Measurements from ENCODE around the gene ACTR2.

ACTR2 gene

GRCh38 chr2:65261676-65262075 lies 34.0 kb downstream of the ACTR2 start:
- H3K36me3 Mint-ChIP-seq: peaks cover 45% of the 10 kb centered on the region
- H3K4me1 Mint-ChIP-seq: peaks cover 11% of the 10 kb centered on the region
- H3K4me3 Mint-ChIP-seq: no peak overlapping the region
- no peaks in the 10 kb centered on the region for H3K27me3 Mint-ChIP-seq
- no peaks in the 10 kb centered on the region for H3K9me3 Mint-ChIP-seq
- no peak for ATAC-seq
- H3K27ac Mint-ChIP-seq: no peak overlapping the region

GRCh38 chr2:65263262-65263661 lies 35.6 kb downstream of the ACTR2 start:
- Mint-ChIP-seq H3K27me3 (no peaks in the 10 kb centered on the region), H3K9me3 (no peaks in the 10 kb centered on the region), H3K4me3 (no peak overlapping the region)

GRCh38 chr2:65263986-65264385 lies 36.4 kb downstream of the ACTR2 start:
- Mint-ChIP-seq H3K4me1 (peaks cover 13% of the 10 kb centered on the region), H3K9me3 (no peaks in the 10 kb centered on the region), H3K27me3 (no peaks in the 10 kb centered on the region), H3K4me3 (no peak overlapping the region), H3K36me3 (peaks cover 41% of the 10 kb centered on the region), H3K27ac (no peak overlapping the region)
- ATAC-seq: no peak

More at GRCh38 chr2:65263262-65263661, 35.6 kb downstream of the ACTR2 start:
- no peak for ATAC-seq
- peaks cover 13% of the 10 kb centered on the region for H3K4me1 Mint-ChIP-seq
- H3K36me3 Mint-ChIP-seq: peaks cover 41% of the 10 kb centered on the region
- H3K27ac Mint-ChIP-seq: no peak overlapping the region

- no peak overlapping the region for H3K27ac Mint-ChIP-seq
- H3K9me3 Mint-ChIP-seq: no peaks in the 10 kb centered on the region
- H3K4me3 Mint-ChIP-seq: no peak overlapping the region
- peaks cover 46% of the 10 kb centered on the region for H3K36me3 Mint-ChIP-seq
- H3K27me3 Mint-ChIP-seq: no peaks in the 10 kb centered on the region
- no peak for ATAC-seq
- H3K4me1 Mint-ChIP-seq: peaks cover 13% of the 10 kb centered on the region
Observed at GRCh38 chr2:65264821-65265670, 37.4 kb downstream of the ACTR2 start.

GRCh38 chr2:65265671-65266045 lies 38.0 kb downstream of the ACTR2 start:
- H3K4me3 Mint-ChIP-seq: no peak overlapping the region
- no peaks in the 10 kb centered on the region for H3K9me3 Mint-ChIP-seq
- H3K36me3 Mint-ChIP-seq: peaks cover 46% of the 10 kb centered on the region
- ATAC-seq: no peak
- H3K27me3 Mint-ChIP-seq: no peaks in the 10 kb centered on the region
- no peak overlapping the region for H3K27ac Mint-ChIP-seq
- H3K4me1 Mint-ChIP-seq: peaks cover 13% of the 10 kb centered on the region

GRCh38 chr2:65267008-65267407 lies 39.4 kb downstream of the ACTR2 start:
- H3K36me3 Mint-ChIP-seq: peaks cover 40% of the 10 kb centered on the region
- H3K9me3 Mint-ChIP-seq: no peaks in the 10 kb centered on the region
- no peaks in the 10 kb centered on the region for H3K27me3 Mint-ChIP-seq
- no peak overlapping the region for H3K27ac Mint-ChIP-seq
- H3K4me3 Mint-ChIP-seq: no peak overlapping the region
- no peak for ATAC-seq
- H3K4me1 Mint-ChIP-seq: peaks cover 8% of the 10 kb centered on the region

- H3K4me3 Mint-ChIP-seq: no peak overlapping the region
- ATAC-seq: no peak
- no peak overlapping the region for H3K27ac Mint-ChIP-seq
- peaks cover 7% of the 10 kb centered on the region for H3K4me1 Mint-ChIP-seq
- no peaks in the 10 kb centered on the region for H3K27me3 Mint-ChIP-seq
- no peaks in the 10 kb centered on the region for H3K9me3 Mint-ChIP-seq
- peaks cover 48% of the 10 kb centered on the region for H3K36me3 Mint-ChIP-seq
Observed at GRCh38 chr2:65268957-65269356, 41.3 kb downstream of the ACTR2 start.

GRCh38 chr2:65273344-65273743 lies 45.7 kb downstream of the ACTR2 start:
- Mint-ChIP-seq H3K4me1 (peaks cover 7% of the 10 kb centered on the region), H3K36me3 (peaks cover 22% of the 10 kb centered on the region), H3K9me3 (no peaks in the 10 kb centered on the region), H3K27me3 (no peaks in the 10 kb centered on the region), H3K27ac (no peak overlapping the region), H3K4me3 (no peak overlapping the region)
- no peak for ATAC-seq

GRCh38 chr2:65275141-65275915 lies 47.7 kb downstream of the ACTR2 start:
- Mint-ChIP-seq H3K9me3 (no peaks in the 10 kb centered on the region), H3K36me3 (peaks cover 11% of the 10 kb centered on the region), H3K27me3 (no peaks in the 10 kb centered on the region), H3K4me1 (peaks cover 13% of the 10 kb centered on the region), H3K27ac (no peak overlapping the region), H3K4me3 (no peak overlapping the region)
- no peak for ATAC-seq

- no peak overlapping the region for H3K27ac Mint-ChIP-seq
- no peak overlapping the region for H3K4me3 Mint-ChIP-seq
Observed at GRCh38 chr2:65276609-65277008, 49.0 kb downstream of the ACTR2 start.

GRCh38 chr2:65277118-65277517 lies 49.5 kb downstream of the ACTR2 start:
- Mint-ChIP-seq H3K4me1 (peaks cover 20% of the 10 kb centered on the region), H3K4me3 (no peak overlapping the region), H3K27ac (no peak overlapping the region), H3K9me3 (no peaks in the 10 kb centered on the region), H3K27me3 (no peaks in the 10 kb centered on the region), H3K36me3 (peaks cover 9% of the 10 kb centered on the region)
- no peak for ATAC-seq

More at GRCh38 chr2:65276609-65277008, 49.0 kb downstream of the ACTR2 start:
- Mint-ChIP-seq H3K9me3 (no peaks in the 10 kb centered on the region), H3K36me3 (peaks cover 11% of the 10 kb centered on the region), H3K4me1 (peaks cover 15% of the 10 kb centered on the region), H3K27me3 (no peaks in the 10 kb centered on the region)
- no peak for ATAC-seq

GRCh38 chr2:65277791-65278483 lies 50.3 kb downstream of the ACTR2 start:
- Mint-ChIP-seq H3K27ac (no peak overlapping the region), H3K4me1 (peaks cover 20% of the 10 kb centered on the region), H3K27me3 (no peaks in the 10 kb centered on the region), H3K36me3 (peaks cover 1% of the 10 kb centered on the region), H3K4me3 (no peak overlapping the region), H3K9me3 (no peaks in the 10 kb centered on the region)
- ATAC-seq: peak; percentile 34

GRCh38 chr2:65278531-65278981 lies 50.9 kb downstream of the ACTR2 start:
- H3K36me3 Mint-ChIP-seq: no peaks in the 10 kb centered on the region
- no peak overlapping the region for H3K4me3 Mint-ChIP-seq
- H3K27me3 Mint-ChIP-seq: no peaks in the 10 kb centered on the region
- H3K4me1 Mint-ChIP-seq: peaks cover 20% of the 10 kb centered on the region
- H3K9me3 Mint-ChIP-seq: no peaks in the 10 kb centered on the region
- peak; percentile 27 for ATAC-seq
- H3K27ac Mint-ChIP-seq: no peak overlapping the region

- peaks cover 20% of the 10 kb centered on the region for H3K4me1 Mint-ChIP-seq
- no peaks in the 10 kb centered on the region for H3K36me3 Mint-ChIP-seq
- ATAC-seq: no peak
- H3K4me3 Mint-ChIP-seq: no peak overlapping the region
- H3K27me3 Mint-ChIP-seq: no peaks in the 10 kb centered on the region
- H3K9me3 Mint-ChIP-seq: no peaks in the 10 kb centered on the region
- H3K27ac Mint-ChIP-seq: no peak overlapping the region
Observed at GRCh38 chr2:65279756-65280155, 52.1 kb downstream of the ACTR2 start.

- no peaks in the 10 kb centered on the region for H3K36me3 Mint-ChIP-seq
- no peak overlapping the region for H3K27ac Mint-ChIP-seq
- H3K4me3 Mint-ChIP-seq: no peak overlapping the region
- no peaks in the 10 kb centered on the region for H3K27me3 Mint-ChIP-seq
- no peak for ATAC-seq
- H3K4me1 Mint-ChIP-seq: peaks cover 20% of the 10 kb centered on the region
- H3K9me3 Mint-ChIP-seq: no peaks in the 10 kb centered on the region
Observed at GRCh38 chr2:65281627-65282351, 54.2 kb downstream of the ACTR2 start.

Data from stimulated activated memory B cell treated with anti-CD40 and anti-IgM and Interleukin-4, amounts not matched to agents 10 μg/mL and 1 μg/mL and 100 μg/mL, for 72 hours (primary cell).